ENCODE measurements around the gene COL7A1.

COL7A1 gene

GRCh38 chr3:48635222-48636021, 40.3 kb upstream of the COL7A1 start, which contains the start of gene SLC26A6:
Gene SLC26A6, minus strand, starts transcription at chr3:48635461. Its CDS starts 68 bp downstream, at chr3:48635393.
- CTCF ChIA-PET, result interaction anchor here (0.8 to 9.1 kb wide), 34 partner anchors 9 to 458 kb away, joined by 3 to 88 read pairs (median 6); partner anchors contain the start of genes CCDC51, CELSR3, IP6K2 and NCKIPSD
- TF ChIP-seq CTCF (IDR thresholded peaks at IDR 0.05; ENCODE audit: insufficient read depth, low read length, missing control alignments), result peak; percentile 67
- peak within 1 kb of the TSS; percentile 84 for H3K4me3 ChIP-seq (ENCODE audit: low read depth, low read length)
- POLR2A ChIA-PET, result interaction anchor here (0.5 to 3.1 kb wide), 15 partner anchors 12 to 547 kb away, joined by 3 to 25 read pairs (median 3); partner anchors contain the start of genes CELSR3 and PFKFB4
- peak; percentile 56 for DNase-seq (ENCODE audit: low read depth, low spot score)

- no peak for TF ChIP-seq CTCF (IDR thresholded peaks at IDR 0.05; ENCODE audit: insufficient read depth, low read length, missing control alignments)
- peak overlapping the region; percentile 84 for H3K4me3 ChIP-seq (ENCODE audit: low read depth, low read length)
- DNase-seq (ENCODE audit: low read depth, low spot score), result no peak
- ChIA-PET CTCF (interaction anchor here (0.7 to 9.1 kb wide), 31 partner anchors 10 to 459 kb away, joined by 3 to 88 read pairs (median 6); partner anchors contain the start of genes CCDC51, CELSR3, IP6K2 and NCKIPSD), POLR2A (interaction anchor here (0.6 to 3.1 kb wide), 13 partner anchors 12 to 98 kb away, joined by 3 to 25 read pairs (median 4); partner anchors contain the start of genes CELSR3 and PFKFB4)
These were observed 39.6 kb upstream of the COL7A1 start for GRCh38 chr3:48634661-48635221.

GRCh38 chr3:48633743-48634142, 38.6 kb upstream of the COL7A1 start:
- DNase-seq (ENCODE audit: low read depth, low spot score), result no peak
- ChIA-PET POLR2A (interaction anchor here (2.4 to 3.1 kb wide), 2 partner anchors 30 to 77 kb away, joined by 10 to 25 read pairs; partner anchors contain the start of genes CELSR3 and PFKFB4), CTCF (interaction anchor here (0.7 to 9.1 kb wide), 11 partner anchors 10 to 198 kb away, joined by 3 to 88 read pairs (median 14); partner anchors contain the start of genes CELSR3, PFKFB4, TMEM89 and UCN2)
- peak overlapping the region; percentile 84 for H3K4me3 ChIP-seq (ENCODE audit: low read depth, low read length)
- TF ChIP-seq CTCF (IDR thresholded peaks at IDR 0.05; ENCODE audit: insufficient read depth, low read length, missing control alignments), result no peak

GRCh38 chr3:48633256-48633655, 38.1 kb upstream of the COL7A1 start:
- H3K4me3 ChIP-seq (ENCODE audit: low read depth, low read length), result no peak overlapping the region
- no peak for DNase-seq (ENCODE audit: low read depth, low spot score)
- POLR2A ChIA-PET, result interaction anchor here (3.1 kb wide), 1 partner anchor 30 kb away, joined by 25 read pairs; the partner anchor contains the start of gene CELSR3
- no peak for TF ChIP-seq CTCF (IDR thresholded peaks at IDR 0.05; ENCODE audit: insufficient read depth, low read length, missing control alignments)
- CTCF ChIA-PET, result interaction anchor here (1.4 to 9.1 kb wide), 6 partner anchors 9 to 197 kb away, joined by 4 to 88 read pairs (median 38); partner anchors contain the start of genes CELSR3, PFKFB4, TMEM89 and UCN2

- ChIA-PET POLR2A (no interaction called here), CTCF (interaction anchor here (9.1 kb wide), 1 partner anchor 71 kb away, joined by 88 read pairs; the partner anchor contains the start of genes PFKFB4 and UCN2)
- H3K4me3 ChIP-seq (ENCODE audit: low read depth, low read length), result no peak overlapping the region
- DNase-seq (ENCODE audit: low read depth, low spot score), result no peak
- no peak for TF ChIP-seq CTCF (IDR thresholded peaks at IDR 0.05; ENCODE audit: insufficient read depth, low read length, missing control alignments)
These were observed 36.7 kb upstream of the COL7A1 start for GRCh38 chr3:48631516-48632448.
